ENCODE results near the gene CHFR. TPM values are rescaled to one million over a fixed set of nuclear protein-coding genes. Genes with fewer than 3 reads are reported as not detected.
"Not testable (repeated sequence)": the region's sequence is repeated elsewhere in the genome, so short reads cannot be mapped to it uniquely, and the experiment has no call there.

Gene CHFR
- total RNA-seq, 1 experiment from 2014 or later = 53.3 TPM

DNA sequence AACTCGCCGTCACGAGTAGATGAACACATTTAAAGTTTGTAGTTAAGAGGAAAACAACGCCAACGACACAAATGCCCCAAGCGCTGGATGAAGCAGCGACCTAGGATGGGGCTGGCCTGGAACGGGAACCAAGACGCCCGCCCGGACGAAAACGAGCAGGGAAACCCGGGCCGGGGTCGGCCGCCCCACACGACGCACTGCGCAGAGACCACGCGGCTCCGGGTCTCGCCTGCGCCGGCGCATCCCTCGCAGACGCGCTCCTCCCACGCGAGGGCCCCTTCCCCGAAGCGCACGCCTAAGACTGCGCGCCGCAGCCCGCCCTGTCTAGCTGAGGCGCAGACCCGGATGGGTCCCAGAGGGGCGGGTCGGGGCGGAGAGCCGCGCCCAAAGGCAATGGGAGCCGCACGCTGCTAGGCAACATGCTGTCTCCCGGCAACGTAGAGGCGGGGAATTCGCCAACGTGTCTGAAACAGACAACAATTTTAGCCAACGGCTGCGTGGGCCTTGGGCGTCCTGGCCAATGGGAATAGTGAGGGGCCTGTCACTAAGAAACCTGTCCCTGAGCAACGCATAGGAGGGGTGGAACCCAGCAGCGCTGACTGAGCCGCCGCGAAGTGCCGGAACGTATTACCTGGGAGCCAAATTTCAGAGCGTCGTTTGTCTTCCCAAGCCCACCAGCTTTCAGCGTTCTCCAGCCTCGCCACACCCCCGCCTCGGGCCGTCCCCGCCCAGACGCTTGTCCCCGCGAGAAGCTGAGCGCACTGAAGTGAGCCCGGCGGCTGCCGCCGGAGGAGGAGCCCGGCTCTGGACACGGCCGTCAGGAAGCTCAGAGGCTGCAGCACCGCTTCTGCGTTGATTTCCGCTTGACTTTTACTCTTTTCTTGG, 21.0 kb upstream of the CHFR start:
- WGBS (ENCODE audit: extremely low coverage, insufficient read length, low lambda C conversion rate) = no CpG with 5 or more reads among the region's 85 CpGs
- Histone ChIP-seq H2BK15ac (ENCODE audit: low read depth, low read length) (no peak overlapping the region), H3K4me2 (ENCODE audit: insufficient read depth, insufficient read length, low read length) (peak overlapping the region; percentile 80), H2BK120ac (ENCODE audit: low read depth, low read length, poor library complexity, severe bottlenecking) (no peak overlapping the region), H3K23me2 (ENCODE audit: insufficient read length, low read depth, low read length, poor library complexity, severe bottlenecking) (peaks cover 7% of the 10 kb centered on the region), H3K9me3 (ENCODE audit: control insufficient read depth, low read depth, low read length) (no peaks in the 10 kb centered on the region), H4K20me1 (ENCODE audit: control insufficient read depth, insufficient read depth, insufficient read length) (peaks cover 2% of the 10 kb centered on the region), H2AK5ac (ENCODE audit: insufficient read length, low read length) (no peak overlapping the region), H3K56ac (ENCODE audit: insufficient read length, low read depth, low read length) (no peak overlapping the region), H3K27ac (ENCODE audit: insufficient read length, low read depth, low read length) (no peak overlapping the region), H3K4ac (ENCODE audit: low read depth, low read length) (no peak overlapping the region), H3K23ac (ENCODE audit: insufficient read length, low read depth, low read length) (no peak overlapping the region), H3K27me3 (ENCODE audit: insufficient read depth, low read length) (no peaks in the 10 kb centered on the region), H4K8ac (replicated peaks; ENCODE audit: insufficient read length, low read depth, low read length) (no peak overlapping the region), H4K5ac (ENCODE audit: insufficient read length, low read depth, low read length) (no peak overlapping the region), H3T11ph (ENCODE audit: low read length) (no peak overlapping the region), H2BK12ac (ENCODE audit: insufficient read length, low read depth, low read length) (no peak overlapping the region), H4K91ac (ENCODE audit: insufficient read length, low read depth, low read length) (no peak overlapping the region), H3K9ac (ENCODE audit: extremely low read depth, insufficient read length, low read length) (peak overlapping the region; percentile 43), H3K18ac (ENCODE audit: insufficient read length, low read depth, low read length) (peak overlapping the region; percentile 48), H3K14ac (ENCODE audit: insufficient read depth, low read length) (0 out of 2 replicates have a peak overlapping the region, but pooled peaks have one; percentile 18), H2BK5ac (ENCODE audit: insufficient read length, low read length) (no peak overlapping the region), H3K79me1 (ENCODE audit: insufficient read depth, low read depth, low read length, poor library complexity, severe bottlenecking) (no peaks in the 10 kb centered on the region), H3K79me2 (ENCODE audit: insufficient read depth, low read length) (no peaks in the 10 kb centered on the region), H2AFZ (ENCODE audit: low read length) (no peak overlapping the region), H2BK20ac (ENCODE audit: low read depth, low read length, poor library complexity, severe bottlenecking) (no peak overlapping the region), H3K4me1 (ENCODE audit: insufficient read depth, low read length) (no peaks in the 10 kb centered on the region)
- Mint-ChIP-seq H3K27ac (peak overlapping the region in 1 of 3 experiments; percentile 91; a peak in 3 of 7 replicates), H3K4me3 (peak overlapping the region; percentile 78 to 92), H3K4me1 (peaks cover 5 to 11% of the 10 kb centered on the region in 2 experiments; a peak in 3 of 4 replicates), H3K27me3 (ENCODE audit: low read depth) (peaks cover 37% of the 10 kb centered on the region), H3K36me3 (ENCODE audit: insufficient read depth in 1 of 3, low read depth in 3 of 3) (peaks cover 0 to 4% (median 4%) of the 10 kb centered on the region in 3 experiments; a peak in 4 of 7 replicates), H3K9me3 (peaks cover 22 to 24% of the 10 kb centered on the region in 2 experiments)
- TF ChIP-seq, protein P1, sequence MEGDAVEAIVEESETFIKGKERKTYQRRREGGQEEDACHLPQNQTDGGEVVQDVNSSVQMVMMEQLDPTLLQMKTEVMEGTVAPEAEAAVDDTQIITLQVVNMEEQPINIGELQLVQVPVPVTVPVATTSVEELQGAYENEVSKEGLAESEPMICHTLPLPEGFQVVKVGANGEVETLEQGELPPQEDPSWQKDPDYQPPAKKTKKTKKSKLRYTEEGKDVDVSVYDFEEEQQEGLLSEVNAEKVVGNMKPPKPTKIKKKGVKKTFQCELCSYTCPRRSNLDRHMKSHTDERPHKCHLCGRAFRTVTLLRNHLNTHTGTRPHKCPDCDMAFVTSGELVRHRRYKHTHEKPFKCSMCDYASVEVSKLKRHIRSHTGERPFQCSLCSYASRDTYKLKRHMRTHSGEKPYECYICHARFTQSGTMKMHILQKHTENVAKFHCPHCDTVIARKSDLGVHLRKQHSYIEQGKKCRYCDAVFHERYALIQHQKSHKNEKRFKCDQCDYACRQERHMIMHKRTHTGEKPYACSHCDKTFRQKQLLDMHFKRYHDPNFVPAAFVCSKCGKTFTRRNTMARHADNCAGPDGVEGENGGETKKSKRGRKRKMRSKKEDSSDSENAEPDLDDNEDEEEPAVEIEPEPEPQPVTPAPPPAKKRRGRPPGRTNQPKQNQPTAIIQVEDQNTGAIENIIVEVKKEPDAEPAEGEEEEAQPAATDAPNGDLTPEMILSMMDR (conservative IDR thresholded peaks at IDR 0.05) = no peak
- DNase-seq = peak; percentile 100

DNA sequence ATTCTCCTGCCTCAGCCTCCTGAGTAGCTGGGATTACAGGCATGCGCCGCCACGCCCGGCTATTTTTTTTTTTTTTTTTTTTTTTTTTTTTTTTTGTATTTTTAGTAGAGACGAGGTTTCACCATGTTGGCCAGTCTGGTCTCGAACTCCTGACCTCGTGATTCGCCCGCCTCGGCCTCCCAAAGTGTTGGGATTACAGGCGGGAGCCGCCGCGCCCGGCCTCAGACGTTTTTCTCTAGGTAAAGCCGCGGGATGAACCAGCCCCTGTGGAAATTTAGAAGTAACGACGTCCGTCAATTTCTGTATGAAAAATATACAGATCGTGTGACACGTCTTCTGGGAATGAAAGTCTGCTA, 20.4 kb upstream of the CHFR start:
- H2AK5ac ChIP-seq (ENCODE audit: insufficient read length, low read length); H3K18ac ChIP-seq (ENCODE audit: insufficient read length, low read depth, low read length); H3T11ph ChIP-seq (ENCODE audit: low read length); H2BK120ac ChIP-seq (ENCODE audit: low read depth, low read length, poor library complexity, severe bottlenecking); H3K79me1 ChIP-seq (ENCODE audit: insufficient read depth, low read depth, low read length, poor library complexity, severe bottlenecking); H2AFZ ChIP-seq (ENCODE audit: low read length); H3K79me2 ChIP-seq (ENCODE audit: insufficient read depth, low read length); H4K20me1 ChIP-seq (ENCODE audit: control insufficient read depth, insufficient read depth, insufficient read length); H3K4ac ChIP-seq (ENCODE audit: low read depth, low read length); H2BK12ac ChIP-seq (ENCODE audit: insufficient read length, low read depth, low read length); H3K27me3 ChIP-seq (ENCODE audit: insufficient read depth, low read length); H3K56ac ChIP-seq (ENCODE audit: insufficient read length, low read depth, low read length); H2BK20ac ChIP-seq (ENCODE audit: low read depth, low read length, poor library complexity, severe bottlenecking); H3K14ac ChIP-seq (ENCODE audit: insufficient read depth, low read length); H3K23ac ChIP-seq (ENCODE audit: insufficient read length, low read depth, low read length); H4K91ac ChIP-seq (ENCODE audit: insufficient read length, low read depth, low read length); H2BK5ac ChIP-seq (ENCODE audit: insufficient read length, low read length); H3K36me3 Mint-ChIP-seq (ENCODE audit: insufficient read depth in 1 of 3, low read depth in 3 of 3); DNase-seq; H3K9ac ChIP-seq (ENCODE audit: extremely low read depth, insufficient read length, low read length); H4K8ac ChIP-seq (replicated peaks; ENCODE audit: insufficient read length, low read depth, low read length); H2BK15ac ChIP-seq (ENCODE audit: low read depth, low read length); H3K4me1 ChIP-seq (ENCODE audit: insufficient read depth, low read length); H4K5ac ChIP-seq (ENCODE audit: insufficient read length, low read depth, low read length); H3K23me2 ChIP-seq (ENCODE audit: insufficient read length, low read depth, low read length, poor library complexity, severe bottlenecking); H3K27ac ChIP-seq (ENCODE audit: insufficient read length, low read depth, low read length); H3K9me3 ChIP-seq (ENCODE audit: control insufficient read depth, low read depth, low read length): not testable (repeated sequence)
- H3K27ac Mint-ChIP-seq = 0 out of 7 replicates have a peak overlapping the region, but pooled peaks of 1 of the 3 experiments have one; percentile 40
- no CpG with 5 or more reads among the region's 23 CpGs for WGBS (ENCODE audit: extremely low coverage, insufficient read length, low lambda C conversion rate)
- H3K4me2 ChIP-seq (ENCODE audit: insufficient read depth, insufficient read length, low read length) = peak overlapping the region; percentile 80
- peak overlapping the region; percentile 78 to 92 for H3K4me3 Mint-ChIP-seq
- peaks cover 18 to 22% of the 10 kb centered on the region in 2 experiments for H3K9me3 Mint-ChIP-seq
- peaks cover 5 to 14% of the 10 kb centered on the region in 2 experiments; a peak in 3 of 4 replicates for H3K4me1 Mint-ChIP-seq
- peaks cover 36% of the 10 kb centered on the region for H3K27me3 Mint-ChIP-seq (ENCODE audit: low read depth)

All from H9 (cell line).